K562 (cell line): ENCODE results near the gene KNSTRN. TPM values are rescaled to one million over a fixed set of nuclear protein-coding genes. Genes with fewer than 3 reads are reported as not detected.

Experiments
- BMI1 ChIP-seq: fragments of 150-350 bp; IDR thresholded peaks from 2 replicates; pipeline ENCODE4 v1.6.1; 2014; ENCODE audit warnings: low read length
- DPF2 ChIP-seq: fragments of 450-650 bp; IDR thresholded peaks from 2 replicates; pipeline ENCODE4 v1.6.1; 2016
- EGR1 ChIP-seq: fragments of 450-650 bp; conservative IDR thresholded peaks from 2 replicates; pipeline ENCODE4 v1.6.1; 2017; ENCODE audit warnings: mild to moderate bottlenecking
- MYNN ChIP-seq, 2 experiments: sonication (generic); formaldehyde crosslinking in 1 of 2; IDR thresholded peaks; 2 replicates each; pipeline versions ENCODE4 v1.5.0 to v1.6.1; 2016 to 2020; ENCODE audit warnings: antibody characterized with exemption in 1 of 2, missing genetic modification reagents in 1 of 2
- POLR2A ChIP-seq: fragments of 450-650 bp; conservative IDR thresholded peaks from 2 replicates; pipeline ENCODE4 v1.6.1; 2016
- POLR2B ChIP-seq: fragments of 450-650 bp; IDR thresholded peaks from 2 replicates; pipeline ENCODE4 v1.6.1; 2018; ENCODE audit warnings: low read depth; ENCODE audit not compliant: partially characterized antibody
- ZNF668 ChIP-seq: fragments of 250-450 bp; sonication (Bioruptor Pico); IDR thresholded peaks from 2 replicates; pipeline ENCODE4 v1.8.0; 2022; ENCODE audit warnings: mild to moderate bottlenecking, inconsistent platforms
- ZNF740 ChIP-seq, 3 experiments: fragments of 200-800 bp in 1 of 3; sonication (Bioruptor generic) in 1 of 3; sonication (generic) in 1 of 3; formaldehyde crosslinking in 1 of 3; IDR thresholded peaks; 2 replicates each; pipeline versions ENCODE4 v1.6.1 to v1.8.0; 2016 to 2022; ENCODE audit warnings: mild to moderate bottlenecking in 2 of 3, missing compliant biosample characterization in 2 of 3, missing genetic modification characterization in 2 of 3, missing genetic modification reagents in 1 of 3
- polyA plus RNA-seq, 8 experiments: library from polyadenylated mRNA; depleted of rRNA in 4 of 8; stranded (reverse) in 5 of 8; unstranded in 3 of 8; fragments of >200 nt; fragmentation: Nextera tagmentation in 2 of 8; fragmentation: Illumina TruSeq in 1 of 8; extraction: Ambion mirVana in 2 of 8; extraction: Trizol in 1 of 8; gene quantifications; 2 replicates each; pipeline versions ENCODE4 v1.2.1 to v1.2.3, GENCODE V29; 2011 to 2014; ENCODE audit warnings: inconsistent platforms in 1 of 8, missing spikeins in 1 of 8
- total RNA-seq, 7 experiments: library from RNA; depleted of rRNA in 6 of 7; stranded (reverse); fragments of >200 nt in 6 of 7; fragmentation: Illumina TruSeq in 2 of 7; extraction: Trizol in 2 of 7; gene quantifications; 2 replicates each; pipeline versions ENCODE4 v1.2.1 to v1.2.3, GENCODE V29; 2011 to 2021; ENCODE audit warnings: low replicate concordance in 1 of 7

KNSTRN gene
- total and polyA plus RNA-seq, 9 of the 15 experiments (the other 6 are each of a cell fraction or from before 2014, with no cell fraction given), result 48.7 to 88.2 (median 66.3) TPM

- no peak for TF ChIP-seq MYNN (IDR thresholded peaks at IDR 0.05)
- TF ChIP-seq MYNN (CRISPR knock-in tag; IDR thresholded peaks at IDR 0.05), result no peak
- no peak for TF ChIP-seq ZNF668 (CRISPR knock-in tag)
- TF ChIP-seq EGR1, result peak; percentile 95
- no peak for TF ChIP-seq BMI1
- no peak for TF ChIP-seq ZNF740 (CRISPR knock-in tag; IDR thresholded peaks at IDR 0.05)
- 0 out of 4 replicates have a peak, but pooled peaks of 1 of the 2 experiments have one; percentile 77 for TF ChIP-seq ZNF740 (tag; IDR thresholded peaks at IDR 0.05)
- peak; percentile 46 for TF ChIP-seq POLR2B
- TF ChIP-seq DPF2, result 0 out of 2 replicates have a peak, but pooled peaks have one; percentile 63
- peak; percentile 67; the same call in 1 of the 2 replicates for TF ChIP-seq POLR2A
- TF ChIP-seq, all 486 proteins: peak for 40
Observed at GRCh38 chr15:40439960-40440742, 57.6 kb downstream of the KNSTRN start (continued).
